Neutrophil (primary cell): ENCODE data around the gene CCDC106.

ENCODE experiments used
- H3K27ac ChIP-seq: fragments of 200-600 bp; sonication (generic); 2 replicates; pipeline ENCODE4 v1.5.1; 2016; ENCODE audit warnings: mild to moderate bottlenecking, moderate library complexity
- H3K27me3 ChIP-seq: fragments of 200-600 bp; sonication (generic); 2 replicates; pipeline ENCODE4 v1.6.0; 2016; ENCODE audit warnings: mild to moderate bottlenecking
- H3K36me3 ChIP-seq: fragments of 200-600 bp; sonication (generic); 2 replicates; pipeline ENCODE4 v1.5.1; 2017
- H3K4me1 ChIP-seq, 2 experiments: fragments of 200-600 bp in 1 of 2; sonication (generic) in 1 of 2; 1 replicate in 1 of 2; 2 replicates in 1 of 2; pipeline versions ENCODE4 v1.5.1 to v1.6.1; 2013 to 2016; ENCODE audit warnings: low read depth in 1 of 2, low read length in 1 of 2, mild to moderate bottlenecking in 1 of 2, moderate library complexity in 1 of 2; ENCODE audit not compliant: control insufficient read depth in 1 of 2, insufficient read depth in 1 of 2
- H3K4me3 ChIP-seq, 2 experiments: fragments of 200-600 bp in 1 of 2; sonication (generic) in 1 of 2; 1 replicate in 1 of 2; 2 replicates in 1 of 2; pipeline ENCODE4 v1.5.1; 2013 to 2016; ENCODE audit warnings: low read depth in 1 of 2, low read length in 1 of 2, mild to moderate bottlenecking in 1 of 2, moderate library complexity in 1 of 2
- H3K9me3 ChIP-seq: fragments of 200-600 bp; sonication (generic); 2 replicates; pipeline ENCODE4 v1.5.1; 2016
- TF ChIP-seq, protein P1 (sequence below): fragments of 200-600 bp; sonication (generic); IDR thresholded peaks from 2 replicates; pipeline ENCODE4 v1.5.1; 2016; ENCODE audit warnings: antibody characterized with exemption

CCDC106 gene

DNA sequence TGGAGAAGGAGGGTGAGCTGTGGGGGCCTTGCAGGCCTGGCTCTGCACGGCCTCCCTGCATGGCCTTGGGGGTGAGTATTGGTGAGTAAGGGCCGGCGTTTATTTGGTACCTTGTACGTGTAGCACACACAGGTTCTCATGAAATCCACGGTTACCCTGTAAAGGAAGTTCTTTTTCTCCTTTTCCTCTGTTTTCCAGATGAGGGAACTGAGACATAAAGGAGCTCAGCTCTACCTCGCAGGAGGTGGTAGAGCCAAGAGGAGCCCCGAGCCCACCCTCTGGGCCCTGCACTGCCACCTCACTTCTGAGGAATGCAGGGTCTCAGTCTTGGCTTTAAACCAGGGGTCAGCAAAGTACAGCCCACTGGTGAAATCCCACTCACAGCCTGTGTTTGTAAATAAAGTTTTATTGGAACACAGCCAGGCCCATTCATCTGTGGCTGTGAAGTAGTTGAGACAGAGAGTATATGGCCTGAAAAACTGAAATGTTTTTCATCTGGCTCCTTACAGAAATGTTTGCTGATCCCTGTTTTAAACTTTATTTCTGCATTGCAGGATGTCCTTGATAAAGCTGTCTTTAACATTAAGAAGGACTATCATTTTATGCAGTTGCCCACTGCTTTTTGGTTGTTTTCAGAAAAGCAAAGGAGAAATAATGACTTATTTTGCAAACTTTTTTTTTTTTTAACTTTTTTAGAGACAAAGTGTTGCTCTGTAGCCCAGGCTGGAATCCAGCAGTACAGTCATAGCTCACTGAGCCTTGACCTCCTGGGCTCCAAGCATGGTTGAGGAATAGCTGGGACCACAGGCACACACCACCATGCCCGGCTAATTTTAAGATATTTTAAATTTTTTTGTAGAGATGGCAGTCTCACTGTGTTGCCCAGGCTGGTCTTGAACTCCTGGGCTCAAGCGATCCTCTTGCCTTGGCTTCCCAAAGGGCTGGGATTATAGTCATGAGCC lies 33.4 kb downstream of the CCDC106 start:
- Histone ChIP-seq H3K27ac (no peak overlapping the region), H3K9me3 (no peaks in the 10 kb centered on the region), H3K4me1 (peaks cover 18 to 20% of the 10 kb centered on the region in 2 experiments), H3K27me3 (no peaks in the 10 kb centered on the region), H3K36me3 (peaks cover 86% of the 10 kb centered on the region), H3K4me3 (no peak overlapping the region)
- TF ChIP-seq, protein P1, sequence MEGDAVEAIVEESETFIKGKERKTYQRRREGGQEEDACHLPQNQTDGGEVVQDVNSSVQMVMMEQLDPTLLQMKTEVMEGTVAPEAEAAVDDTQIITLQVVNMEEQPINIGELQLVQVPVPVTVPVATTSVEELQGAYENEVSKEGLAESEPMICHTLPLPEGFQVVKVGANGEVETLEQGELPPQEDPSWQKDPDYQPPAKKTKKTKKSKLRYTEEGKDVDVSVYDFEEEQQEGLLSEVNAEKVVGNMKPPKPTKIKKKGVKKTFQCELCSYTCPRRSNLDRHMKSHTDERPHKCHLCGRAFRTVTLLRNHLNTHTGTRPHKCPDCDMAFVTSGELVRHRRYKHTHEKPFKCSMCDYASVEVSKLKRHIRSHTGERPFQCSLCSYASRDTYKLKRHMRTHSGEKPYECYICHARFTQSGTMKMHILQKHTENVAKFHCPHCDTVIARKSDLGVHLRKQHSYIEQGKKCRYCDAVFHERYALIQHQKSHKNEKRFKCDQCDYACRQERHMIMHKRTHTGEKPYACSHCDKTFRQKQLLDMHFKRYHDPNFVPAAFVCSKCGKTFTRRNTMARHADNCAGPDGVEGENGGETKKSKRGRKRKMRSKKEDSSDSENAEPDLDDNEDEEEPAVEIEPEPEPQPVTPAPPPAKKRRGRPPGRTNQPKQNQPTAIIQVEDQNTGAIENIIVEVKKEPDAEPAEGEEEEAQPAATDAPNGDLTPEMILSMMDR, result no peak

DNA sequence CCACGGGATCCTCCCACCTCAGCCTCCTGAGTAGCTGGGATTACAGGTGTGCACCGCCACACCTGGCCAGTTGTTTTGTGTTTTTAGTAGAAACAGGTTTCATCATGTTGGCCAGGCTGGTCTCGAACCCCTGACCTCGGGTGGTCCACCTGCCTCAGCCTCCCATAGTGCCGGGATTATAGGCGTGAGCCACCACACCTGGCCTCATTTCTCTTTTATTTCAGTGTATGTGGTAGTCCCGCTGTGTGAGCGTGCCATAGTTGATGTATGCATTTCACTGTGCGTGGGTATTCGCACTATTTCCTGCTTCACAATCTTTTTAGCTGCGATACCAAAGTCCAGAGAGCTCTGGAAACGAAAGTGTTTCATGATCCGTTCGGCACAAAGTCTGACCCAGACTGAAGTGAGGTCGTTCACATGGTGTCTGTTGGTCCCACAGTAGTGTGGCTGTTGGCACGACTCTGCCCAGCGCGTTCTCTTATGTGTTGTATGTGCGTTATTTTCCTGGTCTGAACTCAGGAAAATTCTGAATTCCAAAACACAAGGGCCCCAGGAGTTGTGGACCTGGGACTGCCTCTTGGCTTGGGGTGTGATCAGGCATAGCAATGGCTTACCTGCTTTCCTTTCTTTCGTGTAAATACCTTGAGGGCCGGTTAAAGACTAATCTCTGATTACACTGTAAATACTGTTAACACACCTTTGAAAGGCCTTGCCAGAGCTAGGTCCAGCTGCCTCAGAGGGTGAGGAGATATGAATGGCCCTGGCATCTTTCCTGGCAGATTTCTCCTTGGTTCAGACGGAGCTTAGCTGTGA lies 35.6 kb downstream of the CCDC106 start:
- no peaks in the 10 kb centered on the region for H3K27me3 ChIP-seq
- no peaks in the 10 kb centered on the region for H3K9me3 ChIP-seq
- peaks cover 98% of the 10 kb centered on the region for H3K36me3 ChIP-seq
- TF ChIP-seq, protein P1, result no peak
- no peak overlapping the region for H3K27ac ChIP-seq
- H3K4me1 ChIP-seq, result no peaks in the 10 kb centered on the region
- H3K4me3 ChIP-seq, result no peak overlapping the region

DNA sequence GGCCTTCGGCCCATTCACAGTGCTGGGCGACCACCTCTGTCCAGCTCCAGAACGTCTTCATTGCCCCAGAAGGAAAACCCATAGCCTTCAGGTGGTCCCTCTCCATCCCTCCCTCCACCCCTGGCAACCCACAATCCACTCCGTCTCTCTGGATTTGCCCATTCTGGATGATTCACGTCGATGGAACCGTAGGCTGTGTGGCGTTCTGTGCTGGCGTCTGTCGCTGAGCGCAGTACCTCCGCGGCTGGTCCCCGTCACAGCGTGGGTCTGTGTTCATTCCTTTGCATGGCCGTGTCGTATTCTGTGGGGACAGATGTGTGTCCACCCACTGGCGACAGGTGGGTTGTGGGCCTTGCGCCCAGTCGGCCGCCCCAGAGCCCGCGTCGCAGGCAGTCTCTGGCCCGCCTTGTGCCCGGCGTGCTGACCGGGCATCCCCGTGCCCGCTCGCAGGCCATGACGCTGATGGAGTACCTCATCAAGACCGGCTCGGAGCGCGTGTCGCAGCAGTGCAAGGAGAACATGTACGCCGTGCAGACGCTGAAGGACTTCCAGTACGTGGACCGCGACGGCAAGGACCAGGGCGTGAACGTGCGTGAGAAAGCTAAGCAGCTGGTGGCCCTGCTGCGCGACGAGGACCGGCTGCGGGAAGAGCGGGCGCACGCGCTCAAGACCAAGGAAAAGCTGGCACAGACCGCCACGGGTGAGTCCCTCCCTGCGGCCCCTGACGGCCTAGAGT lies 37.1 kb downstream of the CCDC106 start:
- Histone ChIP-seq H3K27me3 (no peaks in the 10 kb centered on the region), H3K27ac (no peak overlapping the region), H3K4me3 (no peak overlapping the region), H3K4me1 (no peaks in the 10 kb centered on the region), H3K9me3 (no peaks in the 10 kb centered on the region), H3K36me3 (peaks cover 98% of the 10 kb centered on the region)
- TF ChIP-seq, protein P1, result no peak

DNA sequence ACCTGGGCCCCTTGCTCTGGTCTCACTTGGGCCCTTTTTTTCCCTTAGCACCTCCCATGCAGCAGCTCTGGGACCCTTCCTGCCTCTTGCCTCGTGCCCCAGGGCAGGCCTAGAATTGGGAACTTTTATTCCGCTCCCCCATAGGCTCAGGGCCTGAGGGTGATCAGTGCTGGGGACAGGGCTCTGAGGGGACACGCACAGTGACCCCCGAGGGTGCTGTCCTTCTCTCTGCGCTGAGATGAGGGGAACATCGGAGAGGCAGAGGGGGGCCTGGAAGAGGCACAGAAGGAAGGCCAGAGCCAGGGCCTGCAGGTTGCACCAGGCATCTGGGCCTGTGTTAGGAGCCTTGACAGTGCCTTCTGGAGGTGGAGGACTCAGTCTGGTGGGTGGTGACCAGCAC lies 37.8 kb downstream of the CCDC106 start:
- Histone ChIP-seq H3K27me3 (no peaks in the 10 kb centered on the region), H3K36me3 (peaks cover 98% of the 10 kb centered on the region), H3K4me1 (no peaks in the 10 kb centered on the region), H3K4me3 (no peak overlapping the region), H3K9me3 (no peaks in the 10 kb centered on the region), H3K27ac (no peak overlapping the region)
- TF ChIP-seq, protein P1, result no peak

DNA sequence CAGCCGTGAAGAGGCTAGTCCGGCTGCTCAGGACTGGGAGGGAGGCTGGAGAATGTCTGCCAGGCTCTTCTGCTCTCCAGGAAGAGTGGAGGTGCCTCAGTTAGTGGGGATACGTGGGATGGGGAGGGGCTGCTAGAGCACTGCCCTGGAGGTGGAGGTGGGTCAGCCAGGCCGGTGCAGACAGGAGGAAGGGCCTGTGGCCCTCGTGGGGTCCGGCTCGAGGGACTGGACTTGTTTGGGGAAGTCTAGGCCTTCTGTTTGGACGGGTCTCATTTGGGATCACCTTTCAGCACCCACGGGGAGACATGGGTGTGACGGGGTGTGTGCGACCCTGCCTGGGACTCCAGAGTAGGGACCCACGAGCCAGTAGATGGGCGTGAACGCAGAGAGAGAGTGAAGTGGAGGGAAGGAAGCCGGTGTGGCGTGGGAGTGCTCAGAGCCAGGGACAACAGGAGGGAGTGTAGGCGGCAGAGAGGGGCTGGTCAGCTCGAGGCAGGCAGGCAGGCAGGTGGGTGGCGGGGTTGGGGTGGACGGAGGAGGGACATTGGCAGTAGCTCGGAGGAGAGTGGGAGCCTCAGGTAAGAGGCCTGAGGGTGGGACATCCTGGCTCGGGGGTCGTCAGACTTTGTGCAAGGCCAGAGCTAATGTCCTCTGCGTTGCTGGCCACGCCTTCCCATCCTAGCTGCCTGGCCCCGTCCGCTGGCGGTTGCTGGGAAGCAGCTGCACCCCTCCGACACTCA lies 38.5 kb downstream of the CCDC106 start:
- Histone ChIP-seq H3K27ac (no peak overlapping the region), H3K9me3 (no peaks in the 10 kb centered on the region), H3K27me3 (no peaks in the 10 kb centered on the region), H3K4me1 (no peaks in the 10 kb centered on the region), H3K4me3 (no peak overlapping the region), H3K36me3 (peaks cover 98% of the 10 kb centered on the region)
- TF ChIP-seq, protein P1, result no peak
